Transverse colon (tissue), 3 donors: Measurements from ENCODE around the gene MS4A3.

Experiments used
- CTCF ChIP-seq, 5 experiments: fragments of 200-600 bp in 3 of 5; fragments of 450-650 bp in 2 of 5; sonication (generic) in 3 of 5; IDR thresholded peaks; 1 replicate in 2 of 5; 2 replicates in 3 of 5; pipeline ENCODE4 v1.5.1; 2016 to 2017; ENCODE audit warnings: antibody characterized with exemption in 5 of 5, inconsistent platforms in 3 of 5, mild to moderate bottlenecking in 2 of 5, moderate library complexity in 1 of 5
- EP300 ChIP-seq: sonication (generic); formaldehyde crosslinking; IDR thresholded peaks from one replicate; pipeline ENCODE4 v1.6.1; 2017; ENCODE audit warnings: antibody characterized with exemption, low read depth
- POLR2A ChIP-seq: fragments of 450-650 bp; IDR thresholded peaks from one replicate; pipeline ENCODE4 v1.6.1; 2016; ENCODE audit warnings: antibody characterized with exemption, mild to moderate bottlenecking, moderate library complexity

- no peak for TF ChIP-seq POLR2A
- TF ChIP-seq CTCF (IDR thresholded peaks at IDR 0.05) = no peak
- no peak for TF ChIP-seq EP300
Measured at GRCh38 chr11:60056349-60056969, at the start of gene MS4A3.
